ENCODE measurements around the gene IGFLR1.

Gene IGFLR1

DNA sequence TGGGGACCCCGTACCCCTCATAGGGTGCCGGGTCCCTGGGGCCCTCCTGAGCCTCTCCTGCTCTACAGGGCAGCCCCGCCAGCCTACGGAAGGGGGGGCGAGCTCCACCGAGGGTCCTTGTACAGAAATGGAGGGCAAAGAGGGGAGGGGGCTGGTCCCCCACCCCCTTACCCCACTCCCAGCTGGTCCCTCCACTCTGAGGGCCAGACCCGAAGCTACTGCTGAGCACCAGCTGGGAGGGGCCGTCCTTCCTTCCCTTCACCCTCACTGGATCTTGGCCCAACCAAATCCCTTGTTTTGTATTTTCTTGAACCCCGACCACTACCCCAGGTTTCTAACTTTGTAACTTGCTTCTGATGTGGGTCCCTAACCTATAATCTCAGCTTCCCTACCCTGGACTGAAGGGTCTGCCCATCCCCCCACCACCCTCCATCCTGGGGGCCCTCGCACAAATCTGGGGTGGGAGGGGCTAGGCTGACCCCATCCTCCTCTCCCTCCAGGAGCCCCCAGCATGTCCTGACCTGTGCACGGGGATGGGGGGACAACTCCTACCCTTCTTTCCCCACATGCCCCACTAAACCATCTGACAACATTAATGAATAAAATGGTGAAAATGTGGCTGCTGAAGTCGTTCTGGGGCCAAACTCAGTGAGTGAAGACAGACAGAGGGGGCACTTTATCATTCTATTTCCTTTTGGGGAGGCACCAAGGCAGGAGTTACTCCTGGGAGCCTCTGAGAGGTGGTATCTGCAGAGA is 46.1 kb upstream of the IGFLR1 start:
- ATAC-seq, result no peak

DNA sequence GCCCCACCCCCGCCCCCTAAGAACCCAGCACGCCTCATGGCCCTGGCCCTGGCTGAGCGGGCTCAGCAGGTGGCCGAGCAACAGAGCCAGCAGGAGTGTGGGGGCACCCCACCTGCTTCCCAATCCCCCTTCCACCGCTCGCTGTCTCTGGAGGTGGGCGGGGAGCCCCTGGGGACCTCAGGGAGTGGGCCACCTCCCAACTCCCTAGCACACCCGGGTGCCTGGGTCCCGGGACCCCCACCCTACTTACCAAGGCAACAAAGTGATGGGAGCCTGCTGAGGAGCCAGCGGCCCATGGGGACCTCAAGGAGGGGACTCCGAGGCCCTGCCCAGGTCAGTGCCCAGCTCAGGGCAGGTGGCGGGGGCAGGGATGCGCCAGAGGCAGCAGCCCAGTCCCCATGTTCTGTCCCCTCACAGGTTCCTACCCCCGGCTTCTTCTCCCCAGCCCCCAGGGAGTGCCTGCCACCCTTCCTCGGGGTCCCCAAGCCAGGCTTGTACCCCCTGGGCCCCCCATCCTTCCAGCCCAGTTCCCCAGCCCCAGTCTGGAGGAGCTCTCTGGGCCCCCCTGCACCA is 45.1 kb upstream of the IGFLR1 start:
- TF ChIP-seq PPARA (CRISPR knock-in tag; IDR thresholded peaks at IDR 0.05; ENCODE audit: borderline replicate concordance) (no peak), ZNF8 (CRISPR knock-in tag; IDR thresholded peaks at IDR 0.05) (no peak), TOX (CRISPR knock-in tag; IDR thresholded peaks at IDR 0.05; ENCODE audit: borderline replicate concordance) (no peak), ZNF70 (CRISPR knock-in tag; IDR thresholded peaks at IDR 0.05) (no peak), ZFP3 (CRISPR knock-in tag; IDR thresholded peaks at IDR 0.05) (no peak), ESRRG (CRISPR knock-in tag; IDR thresholded peaks at IDR 0.05) (no peak)
- TF ChIP-seq, protein P1, sequence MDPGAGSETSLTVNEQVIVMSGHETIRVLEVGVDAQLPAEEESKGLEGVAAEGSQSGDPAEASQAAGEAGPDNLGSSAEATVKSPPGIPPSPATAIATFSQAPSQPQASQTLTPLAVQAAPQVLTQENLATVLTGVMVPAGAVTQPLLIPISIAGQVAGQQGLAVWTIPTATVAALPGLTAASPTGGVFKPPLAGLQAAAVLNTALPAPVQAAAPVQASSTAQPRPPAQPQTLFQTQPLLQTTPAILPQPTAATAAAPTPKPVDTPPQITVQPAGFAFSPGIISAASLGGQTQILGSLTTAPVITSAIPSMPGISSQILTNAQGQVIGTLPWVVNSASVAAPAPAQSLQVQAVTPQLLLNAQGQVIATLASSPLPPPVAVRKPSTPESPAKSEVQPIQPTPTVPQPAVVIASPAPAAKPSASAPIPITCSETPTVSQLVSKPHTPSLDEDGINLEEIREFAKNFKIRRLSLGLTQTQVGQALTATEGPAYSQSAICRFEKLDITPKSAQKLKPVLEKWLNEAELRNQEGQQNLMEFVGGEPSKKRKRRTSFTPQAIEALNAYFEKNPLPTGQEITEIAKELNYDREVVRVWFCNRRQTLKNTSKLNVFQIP (CRISPR knock-in tag; IDR thresholded peaks at IDR 0.05; ENCODE audit: borderline replicate concordance, low read depth), result no peak
- TF ChIP-seq, protein P2, sequence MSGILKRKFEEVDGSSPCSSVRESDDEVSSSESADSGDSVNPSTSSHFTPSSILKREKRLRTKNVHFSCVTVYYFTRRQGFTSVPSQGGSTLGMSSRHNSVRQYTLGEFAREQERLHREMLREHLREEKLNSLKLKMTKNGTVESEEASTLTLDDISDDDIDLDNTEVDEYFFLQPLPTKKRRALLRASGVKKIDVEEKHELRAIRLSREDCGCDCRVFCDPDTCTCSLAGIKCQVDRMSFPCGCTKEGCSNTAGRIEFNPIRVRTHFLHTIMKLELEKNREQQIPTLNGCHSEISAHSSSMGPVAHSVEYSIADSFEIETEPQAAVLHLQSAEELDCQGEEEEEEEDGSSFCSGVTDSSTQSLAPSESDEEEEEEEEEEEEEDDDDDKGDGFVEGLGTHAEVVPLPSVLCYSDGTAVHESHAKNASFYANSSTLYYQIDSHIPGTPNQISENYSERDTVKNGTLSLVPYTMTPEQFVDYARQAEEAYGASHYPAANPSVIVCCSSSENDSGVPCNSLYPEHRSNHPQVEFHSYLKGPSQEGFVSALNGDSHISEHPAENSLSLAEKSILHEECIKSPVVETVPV (CRISPR knock-in tag; IDR thresholded peaks at IDR 0.05), result no peak
- TF ChIP-seq, protein P3, sequence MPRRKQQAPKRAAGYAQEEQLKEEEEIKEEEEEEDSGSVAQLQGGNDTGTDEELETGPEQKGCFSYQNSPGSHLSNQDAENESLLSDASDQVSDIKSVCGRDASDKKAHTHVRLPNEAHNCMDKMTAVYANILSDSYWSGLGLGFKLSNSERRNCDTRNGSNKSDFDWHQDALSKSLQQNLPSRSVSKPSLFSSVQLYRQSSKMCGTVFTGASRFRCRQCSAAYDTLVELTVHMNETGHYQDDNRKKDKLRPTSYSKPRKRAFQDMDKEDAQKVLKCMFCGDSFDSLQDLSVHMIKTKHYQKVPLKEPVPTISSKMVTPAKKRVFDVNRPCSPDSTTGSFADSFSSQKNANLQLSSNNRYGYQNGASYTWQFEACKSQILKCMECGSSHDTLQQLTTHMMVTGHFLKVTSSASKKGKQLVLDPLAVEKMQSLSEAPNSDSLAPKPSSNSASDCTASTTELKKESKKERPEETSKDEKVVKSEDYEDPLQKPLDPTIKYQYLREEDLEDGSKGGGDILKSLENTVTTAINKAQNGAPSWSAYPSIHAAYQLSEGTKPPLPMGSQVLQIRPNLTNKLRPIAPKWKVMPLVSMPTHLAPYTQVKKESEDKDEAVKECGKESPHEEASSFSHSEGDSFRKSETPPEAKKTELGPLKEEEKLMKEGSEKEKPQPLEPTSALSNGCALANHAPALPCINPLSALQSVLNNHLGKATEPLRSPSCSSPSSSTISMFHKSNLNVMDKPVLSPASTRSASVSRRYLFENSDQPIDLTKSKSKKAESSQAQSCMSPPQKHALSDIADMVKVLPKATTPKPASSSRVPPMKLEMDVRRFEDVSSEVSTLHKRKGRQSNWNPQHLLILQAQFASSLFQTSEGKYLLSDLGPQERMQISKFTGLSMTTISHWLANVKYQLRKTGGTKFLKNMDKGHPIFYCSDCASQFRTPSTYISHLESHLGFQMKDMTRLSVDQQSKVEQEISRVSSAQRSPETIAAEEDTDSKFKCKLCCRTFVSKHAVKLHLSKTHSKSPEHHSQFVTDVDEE (CRISPR knock-in tag; IDR thresholded peaks at IDR 0.05), result no peak
- TF ChIP-seq, protein P4, sequence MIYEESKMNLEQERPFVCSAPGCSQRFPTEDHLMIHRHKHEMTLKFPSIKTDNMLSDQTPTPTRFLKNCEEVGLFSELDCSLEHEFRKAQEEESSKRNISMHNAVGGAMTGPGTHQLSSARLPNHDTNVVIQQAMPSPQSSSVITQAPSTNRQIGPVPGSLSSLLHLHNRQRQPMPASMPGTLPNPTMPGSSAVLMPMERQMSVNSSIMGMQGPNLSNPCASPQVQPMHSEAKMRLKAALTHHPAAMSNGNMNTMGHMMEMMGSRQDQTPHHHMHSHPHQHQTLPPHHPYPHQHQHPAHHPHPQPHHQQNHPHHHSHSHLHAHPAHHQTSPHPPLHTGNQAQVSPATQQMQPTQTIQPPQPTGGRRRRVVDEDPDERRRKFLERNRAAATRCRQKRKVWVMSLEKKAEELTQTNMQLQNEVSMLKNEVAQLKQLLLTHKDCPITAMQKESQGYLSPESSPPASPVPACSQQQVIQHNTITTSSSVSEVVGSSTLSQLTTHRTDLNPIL (CRISPR knock-in tag; IDR thresholded peaks at IDR 0.05; ENCODE audit: low read depth), result no peak
- ATAC-seq, result no peak

More for the DNA sequence above, 46.1 kb upstream of the IGFLR1 start:
- TF ChIP-seq, protein P4 (CRISPR knock-in tag; IDR thresholded peaks at IDR 0.05; ENCODE audit: low read depth), result no peak
- TF ChIP-seq ZNF8 (CRISPR knock-in tag; IDR thresholded peaks at IDR 0.05), result no peak
- no peak for TF ChIP-seq TCF4 (CRISPR knock-in tag; IDR thresholded peaks at IDR 0.05; ENCODE audit: borderline replicate concordance)
- TF ChIP-seq PPARA (CRISPR knock-in tag; IDR thresholded peaks at IDR 0.05; ENCODE audit: borderline replicate concordance), result no peak

DNA sequence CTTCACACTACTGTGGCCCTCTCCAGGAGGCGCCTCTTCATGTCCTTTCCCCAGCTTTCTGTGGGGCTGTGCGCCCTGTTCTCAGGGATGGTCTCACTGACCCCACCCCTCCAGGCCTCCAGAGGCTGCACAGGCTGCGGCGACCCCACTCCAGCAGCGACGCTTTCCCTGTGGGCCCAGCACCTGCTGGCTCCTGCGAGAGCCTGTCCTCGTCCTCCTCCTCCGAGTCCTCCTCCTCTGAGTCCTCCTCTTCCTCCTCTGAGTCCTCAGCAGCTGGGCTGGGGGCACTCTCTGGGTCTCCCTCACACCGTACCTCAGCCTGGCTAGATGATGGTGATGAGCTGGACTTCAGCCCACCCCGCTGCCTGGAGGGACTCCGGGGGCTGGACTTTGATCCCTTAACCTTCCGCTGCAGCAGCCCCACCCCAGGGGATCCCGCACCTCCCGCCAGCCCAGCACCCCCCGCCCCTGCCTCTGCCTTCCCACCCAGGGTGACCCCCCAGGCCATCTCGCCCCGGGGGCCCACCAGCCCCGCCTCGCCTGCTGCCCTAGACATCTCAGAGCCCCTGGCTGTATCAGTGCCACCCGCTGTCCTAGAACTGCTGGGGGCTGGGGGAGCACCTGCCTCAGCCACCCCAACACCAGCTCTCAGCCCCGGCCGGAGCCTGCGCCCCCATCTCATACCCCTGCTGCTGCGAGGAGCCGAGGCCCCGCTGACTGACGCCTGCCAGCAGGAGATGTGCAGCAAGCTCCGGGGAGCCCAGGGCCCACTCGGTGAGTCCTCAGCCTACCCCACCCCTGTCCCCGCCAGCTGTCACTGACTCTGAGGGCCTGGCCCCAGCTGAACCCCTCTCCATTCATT is 44.3 kb upstream of the IGFLR1 start:
- ATAC-seq, result no peak
- TF ChIP-seq SNAI2 (CRISPR knock-in tag; IDR thresholded peaks at IDR 0.05), result no peak
- no peak for TF ChIP-seq ZFP3 (CRISPR knock-in tag; IDR thresholded peaks at IDR 0.05)
- TF ChIP-seq ZC3H10 (CRISPR knock-in tag; IDR thresholded peaks at IDR 0.05), result no peak
- TF ChIP-seq CSDC2 (CRISPR knock-in tag; IDR thresholded peaks at IDR 0.05), result no peak
- TF ChIP-seq ZFP30 (CRISPR knock-in tag; IDR thresholded peaks at IDR 0.05), result no peak
- TF ChIP-seq BACH2 (CRISPR knock-in tag; IDR thresholded peaks at IDR 0.05; ENCODE audit: borderline replicate concordance), result no peak
- TF ChIP-seq ISL1 (CRISPR knock-in tag; IDR thresholded peaks at IDR 0.05), result no peak
- TF ChIP-seq, protein P4 (CRISPR knock-in tag; IDR thresholded peaks at IDR 0.05; ENCODE audit: low read depth), result no peak
- TF ChIP-seq GLIS3 (CRISPR knock-in tag; IDR thresholded peaks at IDR 0.05), result no peak
- TF ChIP-seq, protein P1 (CRISPR knock-in tag; IDR thresholded peaks at IDR 0.05; ENCODE audit: borderline replicate concordance, low read depth), result no peak
- TF ChIP-seq ZNF8 (CRISPR knock-in tag; IDR thresholded peaks at IDR 0.05), result no peak
- TF ChIP-seq TOX (CRISPR knock-in tag; IDR thresholded peaks at IDR 0.05; ENCODE audit: borderline replicate concordance), result no peak
- TF ChIP-seq, protein P3 (CRISPR knock-in tag; IDR thresholded peaks at IDR 0.05), result no peak

Data from SK-N-SH treated with all-trans-retinoic acid at 6 μM for 48 hours (cell line).